ENCODE results near the gene DSP. TPM values are rescaled to one million over a fixed set of nuclear protein-coding genes. Genes with fewer than 3 reads are reported as not detected.

The DSP gene
- total RNA-seq, 1 donor from 2014 or later, result 314 TPM

DNA sequence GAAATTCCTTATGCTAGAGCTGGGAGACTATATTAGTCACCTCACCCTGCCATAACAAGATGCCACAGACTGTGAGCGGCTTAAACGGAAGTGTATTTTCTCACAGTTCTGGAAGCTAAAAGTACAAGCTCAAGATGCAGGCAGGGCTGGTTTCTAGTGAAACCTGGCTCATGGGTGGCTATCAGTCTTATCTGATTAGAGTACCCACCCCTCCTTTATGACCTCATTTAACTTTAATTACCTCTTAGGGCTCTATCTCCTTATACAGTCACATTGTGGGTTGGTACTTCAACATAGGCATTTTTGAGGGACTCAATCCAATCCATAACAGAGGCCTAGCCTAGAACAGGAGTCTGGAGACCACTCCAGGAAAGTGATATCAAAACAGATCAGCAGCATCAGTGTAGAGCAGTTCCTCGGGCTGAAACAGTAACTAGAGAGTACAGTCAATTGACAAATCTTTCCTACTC lies 46.2 kb downstream of the DSP start:
- DNase-seq, result no peak
- ATAC-seq, result no peak
- intact Hi-C loops (cut with micrococcal nuclease), result no loop called here

DNA sequence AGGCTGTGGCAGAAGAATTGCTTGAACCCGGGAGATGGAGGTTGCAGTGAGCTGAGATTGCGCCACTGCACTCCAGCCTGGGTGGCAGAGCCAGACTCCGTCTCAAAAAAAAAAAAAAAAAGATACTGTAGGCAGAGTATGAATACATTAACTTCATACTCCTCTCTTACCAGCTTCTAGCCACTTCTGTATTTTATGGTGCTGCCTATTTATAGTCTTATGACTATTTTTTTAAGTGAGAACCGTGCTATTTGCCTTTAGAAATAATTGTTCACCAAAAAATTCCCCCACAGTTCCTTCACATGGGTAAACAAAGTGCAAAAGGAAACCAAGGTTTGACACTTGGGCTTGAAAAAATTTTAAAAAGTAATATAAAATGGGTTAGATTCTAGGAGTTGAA lies 47.0 kb downstream of the DSP start:
- intact Hi-C loops (cut with micrococcal nuclease), result no loop called here
- DNase-seq (no peak), ATAC-seq (no peak)

DNA sequence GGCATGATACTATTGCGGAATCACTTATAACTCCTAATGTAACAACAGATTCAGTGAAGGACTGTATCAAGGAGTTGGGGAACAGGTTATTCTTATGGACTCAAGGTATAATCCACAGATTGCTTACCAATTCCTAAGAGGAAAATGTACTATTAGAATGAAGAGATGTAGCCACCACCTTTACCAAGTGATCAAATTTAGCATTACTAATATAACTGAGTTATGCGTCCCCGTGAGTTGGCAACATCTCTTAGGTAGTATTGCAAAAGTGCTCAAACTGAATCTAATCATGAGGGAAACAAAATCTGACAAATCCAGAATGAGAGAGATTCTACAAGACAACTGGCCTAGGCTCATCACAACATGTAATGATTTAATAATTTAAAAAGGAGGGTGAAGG lies 47.8 kb downstream of the DSP start:
- intact Hi-C loops (cut with micrococcal nuclease), result no loop called here
- DNase-seq (no peak), ATAC-seq (no peak)

DNA sequence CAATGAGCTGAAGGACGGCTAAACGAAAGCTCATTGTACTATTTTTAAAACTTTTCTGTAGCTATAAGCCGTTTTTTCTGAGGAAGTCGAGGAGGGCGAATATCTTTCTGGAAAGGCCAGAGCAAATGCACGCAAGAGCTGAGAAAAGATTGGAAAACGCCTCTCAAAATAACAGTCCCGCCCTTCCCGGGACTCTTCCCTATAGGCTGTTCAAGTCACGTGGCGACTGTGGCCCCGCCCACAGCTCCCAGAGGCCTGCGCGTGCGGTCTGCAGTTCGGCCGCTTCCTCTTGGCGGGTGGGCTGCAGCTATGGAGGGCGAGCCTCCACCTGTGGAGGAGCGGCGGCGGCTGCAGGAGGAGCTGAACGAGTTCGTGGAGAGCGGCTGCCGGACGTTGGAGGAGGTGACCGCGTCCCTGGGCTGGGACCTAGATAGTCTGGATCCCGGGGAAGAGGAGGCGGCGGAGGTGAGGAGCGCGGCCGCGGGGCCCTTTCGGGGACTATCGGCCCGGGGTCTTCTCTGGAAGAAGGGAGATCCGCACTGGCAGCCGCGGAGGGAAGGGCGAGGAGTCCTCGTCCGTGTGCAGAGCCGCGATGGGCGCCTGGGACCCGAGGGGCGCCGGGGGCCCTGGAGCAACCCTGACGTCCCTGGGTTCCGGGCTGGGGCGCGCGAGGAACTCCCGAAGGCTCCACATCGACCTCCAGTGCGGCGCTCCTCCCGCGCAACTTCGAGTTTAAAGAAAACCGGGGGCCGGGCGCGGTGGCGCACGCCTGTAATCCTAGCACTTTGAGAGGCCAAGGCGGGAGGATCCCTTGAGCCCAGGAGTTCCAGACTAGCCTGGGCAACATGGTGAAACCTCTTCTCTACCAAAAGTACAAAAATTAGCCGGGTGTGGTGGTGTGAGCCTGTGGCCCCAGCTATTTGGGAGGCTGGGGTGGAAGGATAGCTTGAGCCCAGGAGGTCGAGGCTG lies 48.8 kb downstream of the DSP start, which contains the start of gene SNRNP48:
Gene SNRNP48 (plus strand): TSS at position 250 of the 969 bp plus-strand sequence. CDS start 60 bp downstream, at position 310.
- DNase-seq, result peak; percentile 98
- intact Hi-C loops (cut with micrococcal nuclease), result no loop called here
- ATAC-seq, result peak; percentile 99

DNA sequence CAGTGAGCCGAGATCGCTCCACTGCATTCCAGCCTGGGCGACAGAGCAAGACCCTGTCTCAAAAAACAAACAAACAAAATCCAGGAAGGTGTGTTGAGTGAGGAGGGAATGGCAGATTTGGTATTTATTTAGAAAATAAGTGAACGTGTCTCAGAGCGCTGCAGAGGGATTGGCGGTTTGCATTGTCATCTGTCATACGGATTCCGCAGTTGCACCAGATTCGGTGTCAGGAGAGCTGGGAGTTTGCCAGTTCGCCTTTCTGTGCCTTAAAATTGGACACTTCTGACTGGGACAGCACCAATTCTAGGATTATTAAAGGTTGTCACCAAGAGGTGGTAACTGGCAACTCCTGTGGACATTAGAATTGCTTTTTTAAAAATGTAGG lies 49.4 kb downstream of the DSP start:
- DNase-seq (peak; percentile 43), ATAC-seq (peak; percentile 37)
- intact Hi-C loops (cut with micrococcal nuclease), result no loop called here

DNA sequence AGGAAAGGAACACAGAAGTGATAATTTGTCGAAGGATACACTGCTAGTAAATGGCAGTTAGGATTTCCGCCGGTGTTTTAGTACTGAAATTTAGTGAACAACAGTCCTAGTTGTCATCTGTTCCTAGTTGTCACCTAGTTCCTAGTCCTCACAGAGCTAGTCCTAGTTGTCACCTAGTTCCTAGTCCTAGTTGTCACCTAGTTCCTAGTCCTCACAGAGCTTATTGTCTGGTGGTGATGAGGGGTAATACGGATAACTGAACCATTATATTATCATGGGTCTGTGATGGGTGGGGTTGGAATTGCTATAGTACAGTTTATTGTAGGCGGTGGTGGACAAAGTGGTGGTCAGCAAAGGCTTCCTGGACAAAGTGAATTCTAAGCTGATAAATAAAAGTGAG lies 50.3 kb downstream of the DSP start:
- intact Hi-C loops (cut with micrococcal nuclease), result no loop called here

DNA sequence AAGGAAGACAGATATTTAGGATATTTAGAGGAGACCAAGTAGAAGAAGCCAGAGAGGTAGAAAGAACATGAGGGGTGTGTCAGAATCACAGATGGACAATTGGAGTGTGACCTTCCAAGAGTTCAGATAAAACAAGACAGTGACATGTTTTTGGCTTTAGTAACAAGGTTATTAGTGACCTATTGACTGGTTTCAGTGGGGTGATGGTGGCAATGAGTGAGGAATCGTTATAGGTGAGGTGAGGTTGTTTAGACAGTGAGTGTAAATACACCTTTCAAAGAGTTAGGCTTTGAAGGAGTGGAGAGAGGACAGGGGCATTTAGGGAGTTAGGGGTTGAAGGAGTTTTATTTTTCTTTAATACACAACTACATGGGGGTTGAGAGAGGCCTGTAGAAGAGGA lies 51.8 kb downstream of the DSP start:
- DNase-seq, result no peak
- no peak for ATAC-seq
- intact Hi-C loops (cut with micrococcal nuclease), result no loop called here

More for the DNA sequence above, 50.3 kb downstream of the DSP start:
- ATAC-seq (no peak), DNase-seq (no peak)

DNA sequence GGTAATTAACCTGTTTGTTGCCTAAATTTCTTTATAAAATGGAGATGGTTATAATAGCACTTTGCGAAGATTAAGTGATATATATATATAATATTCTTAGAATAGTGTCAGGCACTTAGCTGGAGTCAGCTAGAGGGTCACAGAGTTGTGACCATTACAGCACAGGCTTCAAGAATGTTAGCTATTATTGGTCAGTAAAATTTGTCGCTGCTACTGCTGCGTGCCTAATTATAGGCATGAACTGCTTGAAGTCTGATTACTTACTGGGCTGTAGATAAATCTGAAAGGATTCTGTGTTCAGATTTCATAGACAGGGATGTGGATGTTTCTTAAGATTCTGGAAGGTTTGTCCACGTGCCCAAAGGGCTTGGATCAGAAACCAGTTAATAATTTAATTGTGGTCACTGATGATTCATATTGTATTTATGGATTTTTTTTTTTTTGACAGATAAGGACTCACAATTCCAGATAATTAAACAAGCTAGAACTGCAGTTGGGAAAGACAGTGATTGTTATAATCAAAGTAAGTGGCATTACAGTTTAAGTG lies 53.2 kb downstream of the DSP start:
- peak; percentile 32 for ATAC-seq
- no peak for DNase-seq
- intact Hi-C loops (cut with micrococcal nuclease), result no loop called here

DNA sequence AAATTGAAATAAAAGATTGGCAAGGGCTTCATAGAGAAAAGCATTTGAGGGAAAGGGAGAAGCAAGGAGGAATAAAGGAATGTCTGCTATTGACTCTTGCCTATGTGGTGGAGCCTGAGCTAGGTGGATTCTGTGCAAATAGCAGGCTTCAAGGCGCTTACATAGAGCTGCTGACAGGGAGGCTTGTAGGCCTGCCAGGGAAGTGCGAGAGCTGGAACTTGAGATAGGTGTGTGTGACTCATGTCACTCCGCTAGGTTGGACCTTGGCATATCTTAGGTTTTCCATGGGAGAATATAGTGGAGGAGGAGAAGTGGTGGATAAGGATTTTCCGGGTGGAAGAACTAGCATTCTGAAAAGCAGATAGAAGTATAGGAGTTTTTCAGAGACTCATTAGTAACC lies 62.5 kb downstream of the DSP start:
- ATAC-seq (peak; percentile 99), DNase-seq (peak; percentile 76)
- intact Hi-C loops (cut with micrococcal nuclease), result no loop called here

DNA sequence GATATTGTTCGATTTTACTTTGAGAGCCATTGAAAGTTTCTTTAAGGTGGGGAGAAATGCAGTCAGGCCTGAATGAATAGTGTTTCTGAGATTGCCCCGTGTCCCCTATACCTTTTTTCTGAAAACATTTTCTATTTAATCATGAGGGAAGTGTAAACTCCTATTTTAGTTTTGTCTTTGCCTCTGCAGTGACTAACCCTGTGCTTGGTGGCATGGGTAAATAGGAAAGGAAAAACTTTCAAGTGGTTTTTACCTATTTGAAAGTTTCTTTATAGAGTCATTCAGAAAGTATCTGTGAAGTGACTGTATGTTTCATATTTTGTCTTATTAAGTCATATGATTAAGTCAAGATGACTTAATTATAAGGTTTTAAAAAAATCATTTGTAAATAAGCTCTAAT lies 63.0 kb downstream of the DSP start:
- intact Hi-C loops (cut with micrococcal nuclease), result no loop called here
- ATAC-seq (no peak), DNase-seq (no peak)

DNA sequence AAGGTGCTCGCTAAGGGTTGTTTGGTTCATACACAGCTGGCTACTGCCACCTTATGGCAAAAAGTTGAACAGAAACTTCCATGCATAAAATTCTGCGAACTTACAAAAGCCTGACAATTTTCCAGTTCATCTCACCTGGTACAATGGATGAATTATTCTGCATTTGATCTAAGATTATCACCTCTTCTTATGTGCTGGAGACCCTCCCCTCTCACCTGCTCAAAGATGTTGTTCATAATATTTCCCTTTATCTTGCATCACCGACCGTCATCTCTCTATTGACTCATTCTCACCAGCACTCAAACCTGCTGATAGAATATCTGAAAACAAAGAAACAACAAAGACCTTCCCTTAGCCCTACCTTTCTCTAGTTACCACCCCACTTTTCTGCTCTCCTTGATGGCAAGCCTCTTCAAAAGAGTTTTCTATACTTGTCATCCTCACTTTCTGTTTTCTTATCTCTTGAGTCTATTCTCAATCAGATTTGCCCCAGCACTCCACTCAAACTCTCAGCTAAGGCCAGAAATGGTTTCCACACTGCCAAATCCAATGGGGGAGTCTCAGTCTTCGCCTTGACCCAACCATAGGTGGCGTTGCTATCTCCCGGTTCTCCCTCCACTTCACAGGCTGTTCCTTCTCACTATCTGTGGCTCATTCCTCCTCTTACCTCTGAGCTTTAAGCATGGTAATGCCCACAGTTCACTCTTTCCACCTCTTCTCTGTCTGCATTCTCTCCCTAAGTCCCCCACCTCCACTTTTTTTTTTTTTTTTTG lies 74.3 kb downstream of the DSP start:
- DNase-seq (no peak), ATAC-seq (peak; percentile 62)
- intact Hi-C loops (cut with micrococcal nuclease), result no loop called here

DNA sequence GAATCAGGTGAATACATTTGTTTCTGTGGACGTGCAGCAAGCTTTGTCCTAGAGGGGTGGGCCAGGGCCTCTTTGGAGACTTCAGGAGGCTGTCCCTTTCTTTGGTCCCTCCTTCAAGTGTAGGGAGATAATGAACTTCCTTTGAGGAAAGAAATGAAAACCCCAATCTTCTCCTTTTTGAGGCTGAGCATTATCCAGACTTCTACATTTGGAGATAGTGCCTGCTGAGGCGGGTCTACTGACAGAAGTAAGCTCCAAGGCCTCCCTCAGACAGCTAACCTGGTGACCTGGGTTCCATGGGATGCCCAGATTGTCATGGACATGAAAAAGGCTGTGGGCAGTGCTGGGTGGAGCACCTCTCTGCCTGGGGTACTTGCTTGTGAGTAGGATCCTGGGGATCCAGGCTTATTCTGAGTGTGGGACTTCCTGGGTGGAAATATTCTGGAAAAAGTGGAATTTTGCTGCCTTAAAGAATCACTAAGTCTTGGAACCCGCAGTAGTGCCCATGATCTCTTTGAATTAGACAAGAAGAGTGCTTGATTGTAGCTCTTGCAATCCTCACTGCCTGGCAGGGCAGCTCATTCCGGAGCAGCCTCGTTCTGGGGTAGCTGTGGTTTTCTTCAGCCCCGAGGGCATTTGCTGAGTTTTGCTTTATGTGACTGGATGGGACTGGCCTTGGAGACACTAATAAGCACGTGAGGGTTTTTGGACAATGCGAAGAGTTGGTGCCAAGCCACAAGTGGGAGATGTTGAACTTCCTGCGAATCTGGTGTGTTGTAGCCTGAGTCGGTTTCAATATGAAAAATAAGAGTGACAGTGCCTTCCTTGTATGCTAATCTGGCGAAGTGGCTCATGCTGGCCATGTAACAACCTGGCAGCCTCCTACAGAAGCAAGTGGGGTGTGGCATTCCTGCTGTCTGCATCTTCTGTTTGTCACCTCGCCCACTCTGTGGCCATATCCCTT lies 76.6 kb downstream of the DSP start:
- ATAC-seq (peak; percentile 57), DNase-seq (no peak)
- intact Hi-C loops (cut with micrococcal nuclease), result no loop called here

DNA sequence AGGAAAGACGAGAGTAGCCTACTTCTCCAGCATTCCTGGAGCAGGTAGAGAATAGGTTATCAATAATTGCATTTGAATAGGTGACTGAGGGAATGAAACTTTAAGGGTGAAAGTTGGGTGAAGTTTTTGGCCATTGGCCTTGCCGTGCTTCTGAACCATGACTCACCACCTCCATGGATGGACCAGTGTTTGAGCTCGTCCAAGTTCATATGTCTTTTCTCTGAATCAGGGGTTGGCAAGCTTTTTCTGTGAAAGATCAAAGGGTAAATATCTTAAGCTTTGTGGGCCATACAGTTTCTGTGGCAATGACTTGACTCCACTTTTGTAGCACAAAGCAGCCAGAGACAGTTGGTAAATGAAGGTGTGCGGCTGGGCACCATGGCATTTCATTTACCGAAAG lies 80.3 kb downstream of the DSP start:
- no peak for ATAC-seq
- intact Hi-C loops (cut with micrococcal nuclease), result no loop called here
- no peak for DNase-seq

DNA sequence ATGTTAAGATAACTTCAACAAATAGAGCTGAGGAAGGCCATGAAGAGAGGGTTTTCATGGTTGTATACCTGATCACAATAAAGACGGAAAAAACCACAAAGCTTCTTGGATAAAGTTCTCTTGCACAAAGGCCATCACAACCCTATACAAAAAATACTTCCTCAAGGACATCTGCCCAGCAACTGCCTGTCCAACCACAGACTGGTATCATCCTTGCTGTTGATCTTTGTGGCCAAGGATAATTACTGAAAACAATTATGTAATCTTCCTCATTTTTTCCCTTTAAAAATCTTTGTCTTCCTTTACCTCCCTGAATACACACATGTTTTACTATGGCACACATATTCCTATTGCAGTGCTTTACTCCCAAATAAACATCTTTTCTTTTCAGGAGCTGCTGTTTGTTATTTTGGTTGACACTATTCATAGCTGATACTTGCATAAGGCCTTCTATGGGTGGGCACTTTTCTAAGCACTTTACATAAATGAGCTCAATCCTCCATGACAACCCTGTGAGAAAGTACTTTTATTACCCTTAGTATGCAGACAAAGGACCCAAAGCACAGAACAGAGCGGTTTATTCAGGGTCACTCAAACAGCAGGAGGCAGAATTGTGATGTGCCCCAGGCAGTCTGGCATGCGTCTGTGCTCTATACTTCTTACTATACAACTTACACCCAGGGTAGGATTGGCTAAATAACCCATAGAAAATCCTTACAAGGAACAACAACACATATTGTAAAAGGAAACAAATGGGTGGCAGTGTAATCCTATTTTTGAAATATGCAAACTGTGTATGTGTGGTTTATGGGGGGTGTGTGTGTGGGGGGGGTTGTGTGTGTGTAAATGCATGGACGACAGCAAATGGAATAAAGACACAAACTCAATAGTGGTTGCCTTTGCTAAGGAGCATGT lies 83.6 kb downstream of the DSP start:
- intact Hi-C loops (cut with micrococcal nuclease), result no loop called here
- DNase-seq (no peak), ATAC-seq (no peak)

DNA sequence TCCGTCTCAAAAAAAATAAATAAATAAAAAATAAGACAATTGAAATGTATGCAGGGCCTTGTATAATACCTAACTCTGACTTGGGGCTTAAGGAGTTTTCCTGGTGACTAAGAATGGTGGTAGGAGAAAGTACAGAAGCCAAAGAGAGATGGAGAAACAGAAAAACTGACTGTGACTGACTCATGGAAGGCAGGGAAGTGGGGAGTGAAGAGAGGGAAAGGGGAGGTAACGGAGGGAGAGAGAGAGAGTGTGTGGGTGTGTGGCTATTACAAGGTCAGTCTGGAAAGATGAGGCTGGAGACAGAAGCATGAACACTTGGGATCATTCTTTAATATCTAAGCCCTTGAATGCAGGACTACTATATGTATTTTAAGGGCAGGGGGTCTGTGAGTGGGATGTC lies 87.0 kb downstream of the DSP start:
- ATAC-seq (no peak), DNase-seq (no peak)
- intact Hi-C loops (cut with micrococcal nuclease), result no loop called here

DNA sequence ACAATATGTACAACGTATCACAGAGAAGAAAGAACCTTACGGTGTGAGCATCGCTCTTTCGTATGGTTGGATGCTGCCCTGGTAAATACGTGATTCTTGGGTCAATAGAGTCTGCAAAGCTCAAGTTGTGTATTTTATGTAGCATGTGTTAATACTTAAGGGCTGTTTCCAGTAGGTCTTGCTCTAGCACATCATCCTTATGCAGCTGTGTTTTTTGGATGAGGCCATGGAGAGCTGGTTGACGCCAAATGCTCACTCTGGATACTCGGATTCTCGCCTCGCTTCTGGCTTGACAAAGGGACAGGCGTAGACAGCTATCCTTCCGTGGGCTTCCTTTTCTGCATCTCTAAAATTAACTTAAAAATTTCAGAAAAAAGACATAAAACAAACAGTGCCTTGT lies 87.4 kb downstream of the DSP start:
- ATAC-seq (peak; percentile 69), DNase-seq (no peak)
- intact Hi-C loops (cut with micrococcal nuclease), result no loop called here

DNA sequence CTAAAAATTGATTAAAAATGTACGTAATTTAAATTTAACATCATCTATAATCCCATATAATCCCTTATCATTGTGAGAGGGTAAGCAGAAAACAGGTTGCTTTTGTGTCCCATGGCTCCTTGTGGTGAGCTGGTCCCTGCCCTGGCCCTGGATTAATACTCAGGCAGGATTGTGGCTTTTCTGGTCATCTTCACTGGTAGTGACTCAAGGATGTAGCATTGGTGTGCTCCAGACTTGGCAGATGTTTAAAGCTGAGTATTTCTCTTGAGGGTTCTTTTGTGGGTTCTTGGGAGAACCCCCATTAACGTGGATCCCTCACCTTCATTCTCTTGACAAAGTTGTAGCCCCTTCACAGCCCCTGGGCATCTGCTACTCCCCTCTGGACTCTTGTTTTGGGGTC lies 87.8 kb downstream of the DSP start:
- no peak for ATAC-seq
- DNase-seq, result no peak
- intact Hi-C loops (cut with micrococcal nuclease), result no loop called here

DNA sequence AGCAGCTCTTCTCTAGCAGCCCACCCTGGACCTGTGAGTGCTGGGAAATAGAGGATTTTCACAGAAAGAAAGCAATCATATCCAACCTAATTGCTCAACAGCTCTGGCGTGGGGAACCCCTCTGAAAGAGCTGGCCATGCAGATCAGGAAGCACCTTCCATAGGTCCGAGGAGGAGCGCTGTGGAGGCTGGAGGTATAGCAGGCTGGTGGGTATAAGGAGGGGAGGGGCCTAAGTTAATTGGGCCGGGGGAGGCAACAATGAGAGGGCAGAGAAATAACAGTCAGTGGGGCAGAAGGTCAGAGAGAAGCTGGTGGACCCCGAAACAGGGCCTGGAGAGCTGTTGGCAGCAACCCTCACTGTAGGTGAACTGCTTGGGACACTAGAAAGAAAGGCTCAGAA lies 89.3 kb downstream of the DSP start:
- no peak for ATAC-seq
- DNase-seq, result no peak
- intact Hi-C loops (cut with micrococcal nuclease), result no loop called here

All from left ventricle myocardium superior (tissue), 1 donor.